ENCODE results near the gene TSHB. TPM values are rescaled to one million over a fixed set of nuclear protein-coding genes. Genes with fewer than 3 reads are reported as not detected.

The TSHB gene
- polyA plus RNA-seq (2013, experiment 1 of 2) = not detected
- not detected for polyA plus RNA-seq (2013, experiment 2 of 2)

- Histone ChIP-seq H4K8ac (ENCODE audit: low read length) (no peak within 1 kb of the TSS), H2AK5ac (ENCODE audit: low read length, severe bottlenecking) (no peak within 1 kb of the TSS), H3K23ac (ENCODE audit: low read length in 2 of 2) (no peak within 1 kb of the TSS), H3K27ac (ENCODE audit: low read length, poor library complexity, severe bottlenecking) (no peak within 1 kb of the TSS), H4K91ac (ENCODE audit: low read length) (no peak within 1 kb of the TSS), H2BK12ac (ENCODE audit: low read length in 2 of 2) (no peak within 1 kb of the TSS), H3K4me3 (ENCODE audit: insufficient read depth in 1 of 2, low read depth in 1 of 2, low read length in 2 of 2) (no peak within 1 kb of the TSS), H3K27me3 (ENCODE audit: control insufficient read depth in 1 of 2, insufficient read depth in 1 of 2, low read length in 2 of 2) (no peaks in the 10 kb centered on the region), H2BK5ac (ENCODE audit: low read depth, low read length, poor library complexity, severe bottlenecking) (no peak within 1 kb of the TSS), H3K79me1 (replicated peaks; ENCODE audit: low read length, poor library complexity, severe bottlenecking) (no peaks in the 10 kb centered on the region), H3K18ac (ENCODE audit: low read depth in 1 of 2, low read length in 2 of 2) (no peak within 1 kb of the TSS), H3K4me2 (ENCODE audit: low read length, poor library complexity, severe bottlenecking) (no peak within 1 kb of the TSS), H3K9ac (ENCODE audit: low read length) (no peak within 1 kb of the TSS), H3K4ac (ENCODE audit: low read depth in 1 of 2, low read length in 2 of 2) (no peak within 1 kb of the TSS), H2BK120ac (ENCODE audit: low read depth, low read length) (no peak within 1 kb of the TSS), H3K9me3 (ENCODE audit: control insufficient read depth, low read length) (no peaks in the 10 kb centered on the region), H2BK15ac (ENCODE audit: low read depth, poor library complexity, severe bottlenecking) (no peak within 1 kb of the TSS), H3K4me1 (ENCODE audit: control insufficient read depth, insufficient read depth, low read depth, low read length) (no peaks in the 10 kb centered on the region), H3K36me3 (ENCODE audit: control insufficient read depth in 1 of 2, insufficient read depth in 2 of 2, low read depth in 1 of 2, low read length in 2 of 2) (no peaks in the 10 kb centered on the region), H2AFZ (ENCODE audit: low read depth, low read length) (no peak within 1 kb of the TSS), H3K14ac (ENCODE audit: low read length in 2 of 2) (no peak within 1 kb of the TSS)
- DNase-seq = no peak
Observed at GRCh38 chr1:115029526-115029925, at the start of gene TSHB. TSHB (plus strand) TSS chr1:115029826; CDS start chr1:115033363, 3,537 bp downstream.

- no peak overlapping the region for H2AK5ac ChIP-seq (ENCODE audit: low read length, severe bottlenecking)
- no peaks in the 10 kb centered on the region for H3K79me1 ChIP-seq (replicated peaks; ENCODE audit: low read length, poor library complexity, severe bottlenecking)
- peak overlapping the region in 1 of 2 experiments; percentile 21 for H3K4me3 ChIP-seq (ENCODE audit: insufficient read depth in 1 of 2, low read depth in 1 of 2, low read length in 2 of 2)
- H3K4me1 ChIP-seq (ENCODE audit: control insufficient read depth, insufficient read depth, low read depth, low read length) = no peaks in the 10 kb centered on the region
- no peak overlapping the region for H3K14ac ChIP-seq (ENCODE audit: low read length in 2 of 2)
- H2BK120ac ChIP-seq (ENCODE audit: low read depth, low read length) = no peak overlapping the region
- H4K8ac ChIP-seq (ENCODE audit: low read length) = no peak overlapping the region
- H2BK12ac ChIP-seq (ENCODE audit: low read length in 2 of 2) = no peak overlapping the region
- H4K91ac ChIP-seq (ENCODE audit: low read length) = no peak overlapping the region
- no peaks in the 10 kb centered on the region for H3K27me3 ChIP-seq (ENCODE audit: control insufficient read depth in 1 of 2, insufficient read depth in 1 of 2, low read length in 2 of 2)
- H3K36me3 ChIP-seq (ENCODE audit: control insufficient read depth in 1 of 2, insufficient read depth in 2 of 2, low read depth in 1 of 2, low read length in 2 of 2) = no peaks in the 10 kb centered on the region
- DNase-seq = no peak
- H3K9ac ChIP-seq (ENCODE audit: low read length) = no peak overlapping the region
- no peak overlapping the region for H2BK5ac ChIP-seq (ENCODE audit: low read depth, low read length, poor library complexity, severe bottlenecking)
- H2BK15ac ChIP-seq (ENCODE audit: low read depth, poor library complexity, severe bottlenecking) = no peak overlapping the region
- no CpG with 5 or more reads among the region's 1 CpG for WGBS
- peaks cover 22% of the 10 kb centered on the region for H3K9me3 ChIP-seq (ENCODE audit: control insufficient read depth, low read length)
- H3K23ac ChIP-seq (ENCODE audit: low read length in 2 of 2) = no peak overlapping the region
- no peak overlapping the region for H3K4ac ChIP-seq (ENCODE audit: low read depth in 1 of 2, low read length in 2 of 2)
- H2AFZ ChIP-seq (ENCODE audit: low read depth, low read length) = no peak overlapping the region
- H3K4me2 ChIP-seq (ENCODE audit: low read length, poor library complexity, severe bottlenecking) = no peak overlapping the region
- H3K18ac ChIP-seq (ENCODE audit: low read depth in 1 of 2, low read length in 2 of 2) = no peak overlapping the region
- H3K27ac ChIP-seq (ENCODE audit: low read length, poor library complexity, severe bottlenecking) = no peak overlapping the region
Observed at GRCh38 chr1:114982251-114982650, 47.4 kb upstream of the TSHB start.

GRCh38 chr1:114986286-114986685 is 43.3 kb upstream of the TSHB start:
- DNase-seq = no peak
- H2AFZ ChIP-seq (ENCODE audit: low read depth, low read length) = no peak overlapping the region
- no peaks in the 10 kb centered on the region for H3K79me1 ChIP-seq (replicated peaks; ENCODE audit: low read length, poor library complexity, severe bottlenecking)
- no peak overlapping the region for H2BK15ac ChIP-seq (ENCODE audit: low read depth, poor library complexity, severe bottlenecking)
- no peak overlapping the region for H3K27ac ChIP-seq (ENCODE audit: low read length, poor library complexity, severe bottlenecking)
- H3K4me1 ChIP-seq (ENCODE audit: control insufficient read depth, insufficient read depth, low read depth, low read length) = no peaks in the 10 kb centered on the region
- H4K8ac ChIP-seq (ENCODE audit: low read length) = no peak overlapping the region
- no peak overlapping the region for H3K4me3 ChIP-seq (ENCODE audit: insufficient read depth in 1 of 2, low read depth in 1 of 2, low read length in 2 of 2)
- no peak overlapping the region for H2BK12ac ChIP-seq (ENCODE audit: low read length in 2 of 2)
- no peak overlapping the region for H4K91ac ChIP-seq (ENCODE audit: low read length)
- no peak overlapping the region for H3K14ac ChIP-seq (ENCODE audit: low read length in 2 of 2)
- H2AK5ac ChIP-seq (ENCODE audit: low read length, severe bottlenecking) = no peak overlapping the region
- H2BK5ac ChIP-seq (ENCODE audit: low read depth, low read length, poor library complexity, severe bottlenecking) = no peak overlapping the region
- H2BK120ac ChIP-seq (ENCODE audit: low read depth, low read length) = no peak overlapping the region
- no peaks in the 10 kb centered on the region for H3K27me3 ChIP-seq (ENCODE audit: control insufficient read depth in 1 of 2, insufficient read depth in 1 of 2, low read length in 2 of 2)
- H3K4ac ChIP-seq (ENCODE audit: low read depth in 1 of 2, low read length in 2 of 2) = no peak overlapping the region
- H3K9me3 ChIP-seq (ENCODE audit: control insufficient read depth, low read length) = peaks cover 55% of the 10 kb centered on the region
- no peak overlapping the region for H3K4me2 ChIP-seq (ENCODE audit: low read length, poor library complexity, severe bottlenecking)
- no peaks in the 10 kb centered on the region for H3K36me3 ChIP-seq (ENCODE audit: control insufficient read depth in 1 of 2, insufficient read depth in 2 of 2, low read depth in 1 of 2, low read length in 2 of 2)
- peak overlapping the region; percentile 59 for H3K9ac ChIP-seq (ENCODE audit: low read length)
- no peak overlapping the region for H3K18ac ChIP-seq (ENCODE audit: low read depth in 1 of 2, low read length in 2 of 2)
- H3K23ac ChIP-seq (ENCODE audit: low read length in 2 of 2) = no peak overlapping the region

GRCh38 chr1:114988095-114988494 is 41.5 kb upstream of the TSHB start:
- H2AK5ac ChIP-seq (ENCODE audit: low read length, severe bottlenecking) = no peak overlapping the region
- no peak overlapping the region for H3K4me2 ChIP-seq (ENCODE audit: low read length, poor library complexity, severe bottlenecking)
- no peaks in the 10 kb centered on the region for H3K27me3 ChIP-seq (ENCODE audit: control insufficient read depth in 1 of 2, insufficient read depth in 1 of 2, low read length in 2 of 2)
- H2BK12ac ChIP-seq (ENCODE audit: low read length in 2 of 2) = no peak overlapping the region
- no peak for DNase-seq
- H3K27ac ChIP-seq (ENCODE audit: low read length, poor library complexity, severe bottlenecking) = no peak overlapping the region
- H2BK120ac ChIP-seq (ENCODE audit: low read depth, low read length) = no peak overlapping the region
- H2BK5ac ChIP-seq (ENCODE audit: low read depth, low read length, poor library complexity, severe bottlenecking) = no peak overlapping the region
- H3K4me3 ChIP-seq (ENCODE audit: insufficient read depth in 1 of 2, low read depth in 1 of 2, low read length in 2 of 2) = no peak overlapping the region
- no peak overlapping the region for H4K8ac ChIP-seq (ENCODE audit: low read length)
- H3K9ac ChIP-seq (ENCODE audit: low read length) = no peak overlapping the region
- 80% methylated on average over 1 of the region's 1 CpG for WGBS
- no peak overlapping the region for H3K23ac ChIP-seq (ENCODE audit: low read length in 2 of 2)
- H3K4me1 ChIP-seq (ENCODE audit: control insufficient read depth, insufficient read depth, low read depth, low read length) = no peaks in the 10 kb centered on the region
- H3K4ac ChIP-seq (ENCODE audit: low read depth in 1 of 2, low read length in 2 of 2) = no peak overlapping the region
- H2AFZ ChIP-seq (ENCODE audit: low read depth, low read length) = no peak overlapping the region
- H2BK15ac ChIP-seq (ENCODE audit: low read depth, poor library complexity, severe bottlenecking) = no peak overlapping the region
- H3K36me3 ChIP-seq (ENCODE audit: control insufficient read depth in 1 of 2, insufficient read depth in 2 of 2, low read depth in 1 of 2, low read length in 2 of 2) = no peaks in the 10 kb centered on the region
- H3K18ac ChIP-seq (ENCODE audit: low read depth in 1 of 2, low read length in 2 of 2) = no peak overlapping the region
- no peak overlapping the region for H3K14ac ChIP-seq (ENCODE audit: low read length in 2 of 2)
- H3K9me3 ChIP-seq (ENCODE audit: control insufficient read depth, low read length) = peaks cover 43% of the 10 kb centered on the region
- H4K91ac ChIP-seq (ENCODE audit: low read length) = no peak overlapping the region
- H3K79me1 ChIP-seq (replicated peaks; ENCODE audit: low read length, poor library complexity, severe bottlenecking) = no peaks in the 10 kb centered on the region
